H1 (cell line): ENCODE data around the gene FBXW8. TPM values are rescaled to one million over a fixed set of nuclear protein-coding genes. Genes with fewer than 3 reads are reported as not detected.

ENCODE experiments used
- CTCF ChIA-PET: fragments of 300-600 bp; sonication (Branson Sonifier 250); formaldehyde crosslinking; loops from one replicate; lab custom pipeline; 2021; ENCODE audit not compliant: partially characterized antibody; lab: Charles Lee
- POLR2A ChIA-PET: fragments of 300-600 bp; sonication (Branson Sonifier 250); formaldehyde crosslinking; loops from one replicate; lab custom pipeline; 2021; ENCODE audit warnings: inconsistent platforms; ENCODE audit not compliant: partially characterized antibody; lab: Charles Lee
- DNase-seq, 2 experiments: peaks; one replicate each; pipeline versions ENCODE4 v3.0.0 to v3.0.0-alpha.2; 2010 to 2022; ENCODE audit warnings: low spot score in 2 of 2, low read depth in 1 of 2, mixed read lengths in 1 of 2
- FAIRE-seq: peaks from 2 replicates; lab custom pipeline; 2011; peaks lifted over from hg19 to GRCh38; lab: Jason Lieb, UNC
- H2AFZ ChIP-seq: 2 replicates; pipeline ENCODE4 v1.8.1; 2012; ENCODE audit warnings: low read length, inconsistent platforms
- H2AK5ac ChIP-seq: 2 replicates; pipeline ENCODE4 v1.6.1; 2013; ENCODE audit warnings: low read depth, low read length
- H2BK120ac ChIP-seq: replicated peaks from 2 replicates; pipeline ENCODE3; 2013; ENCODE audit warnings: low read depth, low read length, inconsistent platforms
- H2BK12ac ChIP-seq: 2 replicates; pipeline ENCODE4 v1.6.1; 2013; ENCODE audit warnings: low read depth, low read length
- H2BK15ac ChIP-seq: 2 replicates; pipeline ENCODE4 v1.6.1; 2013; ENCODE audit warnings: low read length
- H2BK20ac ChIP-seq: 2 replicates; pipeline ENCODE4 v1.6.1; 2013; ENCODE audit warnings: low read length
- H2BK5ac ChIP-seq: 2 replicates; pipeline ENCODE4 v1.6.1; 2013; ENCODE audit warnings: low read depth, low read length
- H3K14ac ChIP-seq: 2 replicates; pipeline ENCODE4 v1.6.1; 2013; ENCODE audit warnings: inconsistent platforms; ENCODE audit not compliant: insufficient read length
- H3K18ac ChIP-seq: 2 replicates; pipeline ENCODE4 v1.6.1; 2013; ENCODE audit warnings: low read length; ENCODE audit errors: extremely low read depth
- H3K23ac ChIP-seq: 2 replicates; pipeline ENCODE4 v1.6.1; 2013; ENCODE audit warnings: inconsistent platforms; ENCODE audit not compliant: insufficient read length
- H3K23me2 ChIP-seq: 2 replicates; pipeline ENCODE4 v1.6.1; 2013; ENCODE audit warnings: low read depth, low read length
- H3K27ac ChIP-seq: 2 replicates; pipeline ENCODE4 v1.6.1; 2011; ENCODE audit warnings: low read depth, low read length, inconsistent platforms
- H3K27me3 ChIP-seq, 4 experiments: replicated peaks in 1 of 4; 1 replicate in 1 of 4; 2 replicates in 3 of 4; pipeline versions ENCODE4 v1.6.1 to v1.8.1; 2011 to 2013; ENCODE audit warnings: low read length in 3 of 4, mild to moderate bottlenecking in 3 of 4, inconsistent platforms in 2 of 4, mixed read lengths in 2 of 4, moderate library complexity in 1 of 4; ENCODE audit not compliant: control insufficient read depth in 3 of 4, insufficient read depth in 3 of 4; ENCODE audit errors: extremely low read depth in 1 of 4
- H3K36me3 ChIP-seq, 4 experiments: 2 replicates each; pipeline versions ENCODE4 v1.6.1 to v1.8.1; 2011 to 2013; ENCODE audit warnings: mild to moderate bottlenecking in 4 of 4, low read length in 3 of 4, moderate library complexity in 2 of 4, control low read depth in 1 of 4, inconsistent platforms in 1 of 4; ENCODE audit not compliant: insufficient read depth in 4 of 4, control insufficient read depth in 2 of 4
- H3K4ac ChIP-seq: replicated peaks from 2 replicates; pipeline ENCODE3; 2013; ENCODE audit warnings: low read length, low read depth, mixed read lengths, inconsistent platforms; ENCODE audit not compliant: insufficient read length
- H3K4me1 ChIP-seq, 4 experiments: replicated peaks in 1 of 4; 1 replicate in 1 of 4; 2 replicates in 3 of 4; pipeline versions ENCODE4 v1.6.1 to v1.8.1; 2011 to 2013; ENCODE audit warnings: low read length in 3 of 4, inconsistent platforms in 2 of 4, mixed read lengths in 1 of 4; ENCODE audit not compliant: insufficient read depth in 4 of 4, control insufficient read depth in 3 of 4
- H3K4me2 ChIP-seq, 2 experiments: 2 replicates each; pipeline versions ENCODE4 v1.6.1 to v1.8.1; 2011 to 2013; ENCODE audit warnings: low read depth in 2 of 2, low read length in 2 of 2, control low read depth in 1 of 2, inconsistent platforms in 1 of 2, mild to moderate bottlenecking in 1 of 2; ENCODE audit not compliant: insufficient read depth in 1 of 2
- H3K4me3 ChIP-seq, 4 experiments: fragments of 200-600, 300-600 bp in 1 of 4; sonication (generic), shearing (Covaris generic), sonication (Bioruptor Twin) in 1 of 4; 2 replicates each; pipeline versions ENCODE4 v1.5.1 to v1.8.1; 2011 to 2016; ENCODE audit warnings: low read length in 4 of 4, low read depth in 3 of 4, control low read depth in 2 of 4, inconsistent platforms in 2 of 4, mild to moderate bottlenecking in 2 of 4, mixed read lengths in 1 of 4, moderate library complexity in 1 of 4; ENCODE audit not compliant: insufficient read depth in 2 of 4; ENCODE audit errors: extremely low read depth in 1 of 4
- H3K56ac ChIP-seq: replicated peaks from 2 replicates; pipeline ENCODE3; 2013; ENCODE audit warnings: low read depth, mild to moderate bottlenecking, mixed read lengths, low read length, inconsistent platforms; ENCODE audit not compliant: insufficient read length
- H3K79me1 ChIP-seq: 2 replicates; pipeline ENCODE4 v1.6.1; 2013; ENCODE audit warnings: low read depth, low read length, control low read depth
- H3K79me2 ChIP-seq, 2 experiments: 2 replicates each; pipeline versions ENCODE4 v1.6.1 to v1.8.1; 2012 to 2013; ENCODE audit warnings: low read length in 2 of 2, mild to moderate bottlenecking in 2 of 2, inconsistent platforms in 1 of 2; ENCODE audit not compliant: insufficient read depth in 2 of 2, control insufficient read depth in 1 of 2
- H3K9ac ChIP-seq, 4 experiments: replicated peaks in 1 of 4; 1 replicate in 1 of 4; 2 replicates in 3 of 4; pipeline versions ENCODE4 v1.6.1 to v1.8.1; 2011 to 2013; ENCODE audit warnings: low read depth in 3 of 4, low read length in 3 of 4, control low read depth in 2 of 4, mild to moderate bottlenecking in 2 of 4, moderate library complexity in 2 of 4, inconsistent platforms in 1 of 4; ENCODE audit errors: extremely low read depth in 1 of 4
- H3K9me3 ChIP-seq, 2 experiments: 2 replicates each; pipeline versions ENCODE4 v1.6.1 to v1.8.1; 2012 to 2013; ENCODE audit warnings: mild to moderate bottlenecking in 2 of 2, moderate library complexity in 2 of 2, control low read depth in 1 of 2, inconsistent platforms in 1 of 2, low read depth in 1 of 2, low read length in 1 of 2, mixed read lengths in 1 of 2; ENCODE audit not compliant: insufficient read depth in 2 of 2
- H4K20me1 ChIP-seq, 2 experiments: replicated peaks in 1 of 2; 2 replicates each; pipeline versions ENCODE3 to v1.8.1; 2011 to 2013; ENCODE audit warnings: inconsistent platforms in 2 of 2, low read length in 2 of 2, mild to moderate bottlenecking in 1 of 2; ENCODE audit not compliant: insufficient read depth in 2 of 2, control insufficient read depth in 1 of 2
- H4K5ac ChIP-seq: 2 replicates; pipeline ENCODE4 v1.6.1; 2013; ENCODE audit warnings: low read length, low read depth, mixed read lengths, inconsistent platforms; ENCODE audit not compliant: insufficient read length
- H4K8ac ChIP-seq: 2 replicates; pipeline ENCODE4 v1.8.0; 2013; ENCODE audit warnings: mild to moderate bottlenecking, moderate library complexity, low read length, inconsistent platforms; ENCODE audit not compliant: insufficient read depth; ENCODE audit errors: extremely low read depth
- H4K91ac ChIP-seq: replicated peaks from 2 replicates; pipeline ENCODE3; 2013; ENCODE audit warnings: low read length, mixed read lengths, inconsistent platforms; ENCODE audit not compliant: insufficient read length
- RAD21 ChIP-seq, 2 experiments: IDR thresholded peaks in 1 of 2; conservative IDR thresholded peaks in 1 of 2; 2 replicates each; pipeline ENCODE4 v1.6.1; 2011; ENCODE audit warnings: low read depth in 2 of 2, low read length in 2 of 2, improper control_type of control experiment in 1 of 2, inconsistent platforms in 1 of 2, mild to moderate bottlenecking in 1 of 2, moderate library complexity in 1 of 2
- USF2 ChIP-seq: IDR thresholded peaks from 2 replicates; pipeline ENCODE4 v1.6.1; 2011; ENCODE audit warnings: low read length, improper control_type of control experiment
- WGBS, 2 experiments: shearing (Covaris generic) in 1 of 2; methylation state at CpG; one replicate each; pipeline versions ENCODE4 v1.1.6 to v1.1.7; 2013 to 2015; ENCODE audit warnings: low lambda C conversion rate in 2 of 2, mixed read lengths in 2 of 2, inconsistent platforms in 1 of 2, low coverage in 1 of 2, missing lambda C conversion rate in 1 of 2; ENCODE audit not compliant: insufficient replicate concordance in 2 of 2, insufficient coverage in 1 of 2, insufficient read length in 1 of 2; ENCODE audit errors: extremely low coverage in 1 of 2, missing lambda C conversion rate in 1 of 2; 5-methylcytosine and 5-hydroxymethylcytosine counted together
- polyA plus RNA-seq, 7 experiments: library from polyadenylated mRNA; depleted of rRNA in 3 of 7; stranded (reverse) in 5 of 7; unstranded in 2 of 7; fragments of >200 nt in 5 of 7; fragments of 200-250 nt in 2 of 7; gene quantifications; 1 replicate in 5 of 7; 2 replicates in 1 of 7; 4 replicates in 1 of 7; pipeline versions ENCODE4 v1.2.1 to v1.2.3, GENCODE V29; 2011 to 2013; ENCODE audit warnings: missing spikeins in 2 of 7, mixed read lengths in 2 of 7
- total RNA-seq: library from RNA; stranded (reverse); fragmentation: NEBNext Ultra II Directional; extraction: Animal tissue kit (Norgen Biotek cat#: 25700); gene quantifications from 2 replicates; pipeline ENCODE4 v1.2.1, GENCODE V29; 2021

The FBXW8 gene
- total and polyA plus RNA-seq, 2 of the 8 experiments (the other 6 are each of a cell fraction or from before 2014, with no cell fraction given), result 15.8 to 16.0 TPM

DNA sequence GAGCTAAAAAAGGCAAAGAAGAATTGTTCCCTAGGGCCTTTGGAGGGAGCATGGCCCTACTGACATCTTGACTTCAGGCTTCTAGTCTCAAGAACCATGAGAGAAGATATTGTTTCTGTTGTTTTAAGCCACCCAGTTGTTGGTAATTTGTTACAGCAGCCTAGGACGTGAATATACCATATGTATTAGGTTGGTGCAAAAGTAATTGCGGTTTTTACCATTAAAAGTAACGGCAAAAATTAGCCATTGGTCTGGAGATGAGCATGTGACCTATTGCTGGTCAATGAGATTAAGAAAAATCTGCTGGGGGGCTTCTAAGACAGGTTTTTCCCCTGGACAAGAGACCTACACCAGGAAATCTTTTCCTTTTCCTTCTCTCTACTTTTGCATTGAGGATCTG is 19.7 kb upstream of the FBXW8 start:
- Histone ChIP-seq H4K8ac (no peak overlapping the region), H3K27ac (no peak overlapping the region), H3K4me1 (no peaks in the 10 kb centered on the region), H2BK5ac (no peak overlapping the region), H3K18ac (no peak overlapping the region), H3K4me3 (no peak overlapping the region), H3K9ac (no peak overlapping the region), H3K56ac (no peak overlapping the region), H4K91ac (no peak overlapping the region), H3K9me3 (no peaks in the 10 kb centered on the region; a peak in 1 of 4 replicates), H2AFZ (no peak overlapping the region), H3K23ac (no peak overlapping the region), H2AK5ac (no peak overlapping the region), H2BK12ac (no peak overlapping the region), H3K79me2 (no peaks in the 10 kb centered on the region), H3K36me3 (no peaks in the 10 kb centered on the region), H3K4ac (no peak overlapping the region), H3K79me1 (no peaks in the 10 kb centered on the region), H4K20me1 (no peaks in the 10 kb centered on the region), H3K23me2 (no peaks in the 10 kb centered on the region), H3K14ac (no peak overlapping the region), H2BK120ac (no peak overlapping the region), H4K5ac (no peak overlapping the region), H2BK15ac (no peak overlapping the region), H2BK20ac (no peak overlapping the region), H3K27me3 (no peaks in the 10 kb centered on the region), H3K4me2 (no peak overlapping the region)
- TF ChIP-seq USF2, result no peak
- TF ChIP-seq RAD21 (IDR thresholded peaks at IDR 0.05 in 1 of 2, conservative IDR thresholded peaks at IDR 0.05 in 1 of 2; ENCODE audit: low read depth in 2 of 2, low read length in 2 of 2), result no peak
- WGBS, 2 experiments, result 93% methylated on average over 3 of the region's 3 CpGs; no CpG with 5 or more reads in 1 of the 2 experiments
- FAIRE-seq, result no peak
- no peak for DNase-seq
- ChIA-PET CTCF (interaction anchor here (1.2 to 2.5 kb wide), 3 partner anchors 8 to 28 kb away, joined by 3 to 6 read pairs (median 3); no protein-coding TSS in a partner anchor), POLR2A (interaction anchor here (1.4 kb wide), 1 partner anchor 11 kb away, joined by 4 read pairs; the partner anchor contains the start of gene HRK)
